IMR-90 (cell line): ENCODE data around the gene DOCK4. TPM values are rescaled to one million over a fixed set of nuclear protein-coding genes. Genes with fewer than 3 reads are reported as not detected.

ENCODE experiments used
- ATAC-seq: fragments of 200-7000 bp; cut with Tn5 transposase; 2 replicates; pipeline ENCODE4 v1.9.1; 2020; ENCODE audit warnings: low read depth, mild to moderate bottlenecking, moderate library complexity
- BruUV-seq: library from RNA; stranded (reverse); fragments of 400-500 nt; replicated peaks from 2 replicates; lab custom pipeline; 2021; lab: Mats Ljungman, UMichigan
- CTCF ChIA-PET: fragments of 300-600 bp; formaldehyde crosslinking; extraction: SDS; loops from one replicate; lab custom pipeline; 2021; ENCODE audit warnings: antibody characterized with exemption; lab: Yijun Ruan, JAX
- POLR2A ChIA-PET: fragments of 300-600 bp; sonication (Branson Sonifier 250); formaldehyde crosslinking; loops from one replicate; lab custom pipeline; 2022; ENCODE audit warnings: antibody characterized with exemption; ENCODE audit not compliant: unreplicated experiment; lab: Charles Lee
- DNase-seq: peaks from one replicate; pipeline ENCODE4 v3.0.0; 2013
- H2AFZ ChIP-seq: replicated peaks from 2 replicates; pipeline ENCODE3; 2013; ENCODE audit warnings: low read length, mild to moderate bottlenecking; ENCODE audit not compliant: poor library complexity
- H2AK5ac ChIP-seq: 2 replicates; pipeline ENCODE4 v1.6.1; 2013; ENCODE audit warnings: low read depth, low read length, inconsistent platforms
- H2AK9ac ChIP-seq: replicated peaks from 2 replicates; pipeline ENCODE3; 2013; ENCODE audit warnings: mild to moderate bottlenecking, low read depth, low read length, moderate library complexity; ENCODE audit not compliant: poor library complexity
- H2BK120ac ChIP-seq: 2 replicates; pipeline ENCODE4 v1.6.1; 2013; ENCODE audit warnings: low read depth, low read length, inconsistent platforms
- H2BK15ac ChIP-seq: 3 replicates; pipeline ENCODE4 v1.6.1; 2013; ENCODE audit warnings: low read depth, low read length, inconsistent platforms
- H2BK20ac ChIP-seq: 2 replicates; pipeline ENCODE4 v1.6.1; 2013; ENCODE audit warnings: low read depth, mild to moderate bottlenecking, inconsistent platforms, low read length, moderate library complexity
- H2BK5ac ChIP-seq: 2 replicates; pipeline ENCODE4 v1.6.1; 2013; ENCODE audit warnings: mild to moderate bottlenecking, low read depth, low read length, inconsistent platforms; ENCODE audit not compliant: poor library complexity, severe bottlenecking
- H3K14ac ChIP-seq: replicated peaks from 2 replicates; pipeline ENCODE4 v1.6.1; 2013; ENCODE audit warnings: low read depth, low read length, inconsistent platforms
- H3K18ac ChIP-seq: 2 replicates; pipeline ENCODE4 v1.6.1; 2013; ENCODE audit warnings: low read depth, low read length, control low read depth
- H3K23ac ChIP-seq: 2 replicates; pipeline ENCODE4 v1.6.1; 2013; ENCODE audit warnings: low read depth, low read length, inconsistent platforms
- H3K27ac ChIP-seq: 2 replicates; pipeline ENCODE4 v1.5.1; 2013; ENCODE audit warnings: mild to moderate bottlenecking, control low read depth, low read length; ENCODE audit not compliant: insufficient read depth
- H3K27me3 ChIP-seq: 2 replicates; pipeline ENCODE4 v1.6.1; 2013; ENCODE audit warnings: low read length; ENCODE audit not compliant: control insufficient read depth, insufficient read depth
- H3K36me3 ChIP-seq: 2 replicates; pipeline ENCODE4 v1.6.1; 2013; ENCODE audit warnings: low read length, mixed read lengths; ENCODE audit not compliant: control insufficient read depth, insufficient read depth
- H3K4ac ChIP-seq: 2 replicates; pipeline ENCODE4 v1.6.1; 2013; ENCODE audit warnings: low read depth, low read length, inconsistent platforms
- H3K4me1 ChIP-seq: 2 replicates; pipeline ENCODE4 v1.6.1; 2013; ENCODE audit warnings: low read length, mixed read lengths; ENCODE audit not compliant: control insufficient read depth, insufficient read depth
- H3K4me2 ChIP-seq: 2 replicates; pipeline ENCODE4 v1.6.1; 2013; ENCODE audit warnings: low read depth, mild to moderate bottlenecking, control low read depth, low read length, moderate library complexity
- H3K4me3 ChIP-seq: 2 replicates; pipeline ENCODE4 v1.5.1; 2013; ENCODE audit warnings: low read depth, mild to moderate bottlenecking, control low read depth, low read length, moderate library complexity; ENCODE audit not compliant: insufficient read depth
- H3K56ac ChIP-seq: 2 replicates; pipeline ENCODE4 v1.6.1; 2013; ENCODE audit warnings: low read length, inconsistent platforms; ENCODE audit not compliant: insufficient read depth; ENCODE audit errors: extremely low read depth
- H3K79me1 ChIP-seq, 2 experiments: 2 replicates each; pipeline ENCODE4 v1.6.1; 2013; ENCODE audit warnings: low read length in 2 of 2, inconsistent platforms in 1 of 2, low read depth in 1 of 2
- H3K9ac ChIP-seq: 2 replicates; pipeline ENCODE4 v1.6.1; 2013; ENCODE audit warnings: low read depth, low read length, control low read depth
- H3K9me1 ChIP-seq: 2 replicates; pipeline ENCODE4 v1.6.1; 2013; ENCODE audit warnings: low read length, inconsistent platforms; ENCODE audit not compliant: insufficient read depth
- H3K9me3 ChIP-seq: 2 replicates; pipeline ENCODE4 v1.6.1; 2013; ENCODE audit warnings: low read length; ENCODE audit not compliant: control insufficient read depth, insufficient read depth
- H4K20me1 ChIP-seq: 2 replicates; pipeline ENCODE4 v1.6.1; 2013; ENCODE audit warnings: low read length, inconsistent platforms; ENCODE audit not compliant: insufficient read depth
- H4K5ac ChIP-seq: 2 replicates; pipeline ENCODE4 v1.6.1; 2013; ENCODE audit warnings: mild to moderate bottlenecking, low read depth, low read length, control low read depth
- H4K8ac ChIP-seq, 2 experiments: 2 replicates each; pipeline ENCODE4 v1.6.1; 2013; ENCODE audit warnings: low read depth in 2 of 2, low read length in 2 of 2, control low read depth in 1 of 2, inconsistent platforms in 1 of 2
- H4K91ac ChIP-seq: 2 replicates; pipeline ENCODE4 v1.6.1; 2013; ENCODE audit warnings: low read depth, low read length, inconsistent platforms; ENCODE audit not compliant: insufficient read depth
- MAZ ChIP-seq: IDR thresholded peaks from 2 replicates; pipeline ENCODE4 v1.6.1; 2012; ENCODE audit warnings: low read depth, mild to moderate bottlenecking, low read length, improper control_type of control experiment, moderate library complexity, borderline replicate concordance
- POLR2A ChIP-seq: IDR thresholded peaks from 2 replicates; pipeline ENCODE4 v1.6.1; 2012; ENCODE audit warnings: mild to moderate bottlenecking, low read depth, low read length
- RCOR1 ChIP-seq: IDR thresholded peaks from 2 replicates; pipeline ENCODE4 v1.6.1; 2012; ENCODE audit warnings: mild to moderate bottlenecking, low read length, improper control_type of control experiment; ENCODE audit not compliant: insufficient replicate concordance
- SMC3 ChIP-seq: fragments of 150-350 bp; IDR thresholded peaks from 2 replicates; pipeline ENCODE4 v1.6.1; 2016; ENCODE audit warnings: low read depth, mild to moderate bottlenecking, antibody characterized with exemption, low read length, moderate library complexity
- dilution Hi-C: fragments of 300-500 bp; cut with HindIII; formaldehyde crosslinking; loops from one replicate; pipeline ENCODE4 v1.14.3; 2018; ENCODE audit warnings: low sequenced_read_pairs; ENCODE audit not compliant: unreplicated experiment
- in situ Hi-C: fragments of 300-500 bp; cut with MboI; formaldehyde crosslinking; loops from 3 replicates; pipeline ENCODE4 v1.14.3; 2019; ENCODE audit warnings: low sequenced_read_pairs, inconsistent platforms, mixed read lengths
- intact Hi-C: fragments of 100-400 bp; cut with micrococcal nuclease; formaldehyde crosslinking; loops from 2 replicates; pipeline ENCODE4 v1.10.0; 2022
- polyA plus RNA-seq, 3 experiments: library from polyadenylated mRNA; depleted of rRNA; stranded (reverse); fragments of >200 nt; gene quantifications; 2 replicates each; pipeline ENCODE4 v1.2.3, GENCODE V29; 2012; ENCODE audit warnings: low replicate concordance in 1 of 3
- total RNA-seq: library from RNA; depleted of rRNA; stranded (reverse); fragments of >200 nt; gene quantifications from 2 replicates; pipeline ENCODE4 v1.2.3, GENCODE V29; 2012
- TF ChIP-seq, protein P1 (sequence below): fragments of 150-350 bp; IDR thresholded peaks from 2 replicates; pipeline ENCODE4 v1.6.1; 2016; ENCODE audit warnings: low read depth, mild to moderate bottlenecking, low read length, moderate library complexity, borderline replicate concordance

DOCK4 gene
- total and polyA plus RNA-seq, 2 of the 4 experiments (the other 2 are of a cell fraction) = 4.4 to 12.2 TPM

DNA sequence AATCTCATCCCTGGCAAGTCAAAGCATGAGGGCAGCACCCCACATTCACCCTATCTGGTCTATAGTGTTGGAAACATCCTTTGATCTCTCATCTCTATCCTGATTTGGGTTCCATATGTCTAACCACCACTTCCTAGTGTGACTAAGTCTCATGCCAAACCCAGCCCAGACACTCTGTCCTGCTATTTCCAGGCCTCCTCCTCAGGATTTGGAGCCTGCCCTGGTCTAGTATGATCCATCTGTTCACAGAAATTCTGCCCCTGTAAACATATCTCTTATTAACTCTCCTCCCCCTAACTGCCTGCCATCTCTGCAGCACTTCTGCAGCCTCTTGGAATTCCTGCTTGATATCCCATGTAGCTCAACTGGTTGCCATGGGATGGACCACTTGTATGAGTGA is 323.0 kb downstream of the DOCK4 start:
- Histone ChIP-seq H3K9ac (no peak overlapping the region), H3K4ac (no peak overlapping the region), H4K8ac (no peak overlapping the region), H2AK9ac (no peak overlapping the region), H3K9me1 (no peaks in the 10 kb centered on the region; the same call in 1 of the 2 replicates), H3K79me1 (no peaks in the 10 kb centered on the region), H3K27ac (no peak overlapping the region), H3K36me3 (peaks cover 4% of the 10 kb centered on the region), H3K23ac (no peak overlapping the region), H3K4me3 (no peak overlapping the region), H3K4me1 (no peaks in the 10 kb centered on the region), H2AK5ac (no peak overlapping the region), H3K56ac (no peak overlapping the region), H3K4me2 (no peak overlapping the region), H3K27me3 (no peaks in the 10 kb centered on the region), H4K20me1 (no peaks in the 10 kb centered on the region), H3K9me3 (no peaks in the 10 kb centered on the region), H2BK20ac (no peak overlapping the region), H2AFZ (no peak overlapping the region), H4K5ac (no peak overlapping the region), H3K14ac (no peak overlapping the region), H3K18ac (no peak overlapping the region), H2BK15ac (no peak overlapping the region), H2BK120ac (no peak overlapping the region), H4K91ac (no peak overlapping the region), H2BK5ac (no peak overlapping the region)
- POLR2A ChIA-PET = no interaction called here
- CTCF ChIA-PET = interaction anchor here (0.6 to 1.0 kb wide), 3 partner anchors 10 to 14 kb away, joined by 3 to 4 read pairs (median 3); no protein-coding TSS in a partner anchor
- in situ Hi-C loops = no loop called here
- ATAC-seq (no peak), DNase-seq (no peak)
- dilution Hi-C loops = no loop called here
- intact Hi-C loops = no loop called here
- TF ChIP-seq, protein P1, sequence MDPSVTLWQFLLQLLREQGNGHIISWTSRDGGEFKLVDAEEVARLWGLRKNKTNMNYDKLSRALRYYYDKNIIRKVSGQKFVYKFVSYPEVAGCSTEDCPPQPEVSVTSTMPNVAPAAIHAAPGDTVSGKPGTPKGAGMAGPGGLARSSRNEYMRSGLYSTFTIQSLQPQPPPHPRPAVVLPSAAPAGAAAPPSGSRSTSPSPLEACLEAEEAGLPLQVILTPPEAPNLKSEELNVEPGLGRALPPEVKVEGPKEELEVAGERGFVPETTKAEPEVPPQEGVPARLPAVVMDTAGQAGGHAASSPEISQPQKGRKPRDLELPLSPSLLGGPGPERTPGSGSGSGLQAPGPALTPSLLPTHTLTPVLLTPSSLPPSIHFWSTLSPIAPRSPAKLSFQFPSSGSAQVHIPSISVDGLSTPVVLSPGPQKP = no peak
- no peak for TF ChIP-seq POLR2A
- no peak for TF ChIP-seq MAZ
- TF ChIP-seq RCOR1 = no peak
- TF ChIP-seq SMC3 = no peak
- BruUV-seq = no TSS peak
